HG03175 (cell line): ENCODE data around the gene USP53.
"Not testable (repeated sequence)": the region's sequence is repeated elsewhere in the genome, so short reads cannot be mapped to it uniquely, and the experiment has no call there.

Experiments used
- ATAC-seq: cut with Tn5 transposase; IDR thresholded peaks from one replicate; pipeline ENCODE4 v1.9.1; 2021; ENCODE audit warnings: mild to moderate bottlenecking, moderate library complexity; ENCODE audit not compliant: unreplicated experiment

Gene USP53

GRCh38 chr4:119313237-119313636, 100.7 kb downstream of the USP53 start:
- no peak for ATAC-seq

GRCh38 chr4:119314356-119314755, 101.8 kb downstream of the USP53 start:
- peak; percentile 79 for ATAC-seq

- no peak for ATAC-seq
Measured at GRCh38 chr4:119315036-119315435, 102.5 kb downstream of the USP53 start.

GRCh38 chr4:119317990-119318389, 105.5 kb downstream of the USP53 start:
- ATAC-seq, result no peak

GRCh38 chr4:119321921-119322687, 109.6 kb downstream of the USP53 start, which contains the start of gene FABP2:
Gene FABP2 (minus strand): TSS chr4:119322138. CDS start chr4:119322102, 36 bp downstream.
- ATAC-seq, result no peak

GRCh38 chr4:119328695-119329094, 116.2 kb downstream of the USP53 start:
- ATAC-seq, result no peak

- ATAC-seq, result no peak
Measured at GRCh38 chr4:119329835-119330620, 117.5 kb downstream of the USP53 start.

GRCh38 chr4:119336332-119336979, 123.9 kb downstream of the USP53 start:
- not testable (repeated sequence) for ATAC-seq

- ATAC-seq, result no peak
Measured at GRCh38 chr4:119337010-119337409, 124.5 kb downstream of the USP53 start.

GRCh38 chr4:119339895-119340294, 127.4 kb downstream of the USP53 start:
- ATAC-seq, result not testable (repeated sequence)

GRCh38 chr4:119343293-119343692, 130.8 kb downstream of the USP53 start:
- ATAC-seq, result not testable (repeated sequence)
